PC-9 (cell line): ENCODE results near the gene THSD7B.

Experiments
- CTCF ChIP-seq: fragments of 200-600 bp; sonication (generic); conservative IDR thresholded peaks from 2 replicates; pipeline ENCODE4 v1.6.1; 2017; ENCODE audit warnings: mixed run types, antibody characterized with exemption, mild to moderate bottlenecking, moderate library complexity
- EZH2 ChIP-seq: fragments of 200-600 bp; sonication (generic); IDR thresholded peaks from 2 replicates; pipeline ENCODE4 v1.8.0; 2017; ENCODE audit warnings: antibody characterized with exemption, low read depth

- TF ChIP-seq EZH2 (no peak), CTCF (no peak)
Measured at GRCh38 chr2:137175246-137175645, 409.9 kb downstream of the THSD7B start.
